ENCODE measurements around the gene NRXN2.

GRCh38 chr11:64745521-64746328, 22.7 kb upstream of the NRXN2 start:
- TF ChIP-seq CTCF (IDR thresholded peaks at IDR 0.05; ENCODE audit: low read length) (no peak), EZH2 (IDR thresholded peaks at IDR 0.05; ENCODE audit: borderline replicate concordance, low read length) (no peak)
